Hematopoietic multipotent progenitor cell treated with erythropoietin and hydrocortisone succinate and interleukin-3 and kit ligand, for 8 days (in vitro differentiated cells): Measurements from ENCODE around the gene NKX2-3.

Source experiments
- DNase-seq: peaks from one replicate; pipeline ENCODE4 v3.0.0-alpha.2; 2015

NKX2-3 gene

DNA sequence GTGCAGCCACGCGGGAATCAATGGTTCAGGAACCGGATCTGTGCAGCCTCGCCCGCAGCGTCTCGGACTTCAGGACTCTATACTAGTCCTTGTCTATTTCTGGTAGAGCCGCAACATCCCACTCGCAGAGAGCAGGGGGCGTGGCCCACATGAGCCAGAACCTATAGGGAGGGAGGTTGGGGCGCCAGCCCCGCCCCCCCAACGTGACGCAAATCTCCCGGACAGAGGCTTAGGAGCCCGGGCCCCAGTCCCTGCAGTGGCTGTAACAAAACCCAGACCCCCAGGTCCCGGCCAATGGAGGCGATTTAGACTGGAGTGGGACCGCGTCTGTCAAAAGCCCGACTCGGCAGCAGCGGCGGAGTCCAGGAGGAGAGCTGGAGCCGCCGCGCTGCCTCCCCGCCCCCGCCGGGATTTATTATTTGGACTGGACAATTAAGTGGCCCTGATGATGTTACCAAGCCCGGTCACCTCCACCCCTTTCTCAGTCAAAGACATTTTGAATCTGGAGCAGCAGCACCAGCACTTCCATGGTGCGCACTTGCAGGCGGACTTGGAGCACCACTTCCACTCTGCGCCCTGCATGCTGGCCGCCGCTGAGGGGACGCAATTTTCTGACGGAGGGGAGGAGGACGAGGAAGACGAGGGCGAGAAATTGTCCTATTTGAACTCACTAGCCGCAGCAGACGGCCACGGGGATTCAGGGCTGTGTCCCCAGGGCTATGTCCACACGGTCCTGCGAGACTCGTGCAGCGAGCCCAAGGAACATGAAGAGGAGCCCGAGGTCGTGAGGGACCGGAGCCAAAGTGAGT, at the start of gene NKX2-3:
Gene NKX2-3 (plus strand): TSS at position 256 of the 809 bp plus-strand sequence. CDS start 190 bp downstream, at position 446.
- DNase-seq = peak; percentile 83

DNA sequence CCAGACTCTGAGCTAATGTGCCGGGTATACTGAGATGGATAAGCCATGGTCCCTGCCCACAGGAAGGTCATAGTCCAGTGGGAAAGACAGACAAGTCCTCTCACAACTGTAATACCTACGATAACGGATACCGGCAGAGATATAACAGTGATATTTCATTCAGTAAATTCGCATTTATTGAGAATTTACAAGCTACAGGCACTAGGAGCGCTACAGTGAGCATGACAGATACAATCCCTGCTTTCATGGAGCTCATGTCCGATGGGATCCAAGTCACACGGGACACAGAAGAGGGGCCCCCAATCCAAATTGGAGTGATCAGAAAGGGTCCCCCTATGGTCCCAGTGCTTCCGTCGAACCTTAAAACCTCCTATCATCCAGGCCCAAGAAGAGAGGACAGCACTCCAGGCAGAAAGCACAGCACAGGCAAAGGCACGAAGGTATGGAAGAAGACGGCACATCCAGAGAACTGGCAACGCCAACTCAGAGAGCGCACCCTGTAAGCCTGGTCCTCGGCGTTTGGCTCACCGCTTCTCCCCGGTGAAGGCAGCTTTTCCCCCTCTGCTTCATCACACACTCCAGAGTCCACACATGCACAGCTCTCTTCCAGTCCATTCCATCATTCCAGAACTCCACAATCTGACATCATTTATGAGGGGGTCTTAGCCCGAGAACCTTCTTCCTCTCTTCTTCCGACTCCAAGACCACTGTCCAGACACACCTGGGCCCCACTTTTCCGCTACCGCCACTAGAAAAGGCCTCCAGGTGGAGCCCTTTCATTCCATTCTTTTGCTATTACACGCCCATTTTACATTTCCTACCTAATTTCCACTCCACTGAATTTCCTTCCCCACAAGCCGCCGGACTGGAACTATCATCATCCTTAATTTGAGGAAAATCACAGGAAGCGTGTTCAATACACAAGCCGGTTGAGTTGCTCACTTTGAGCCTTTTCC, 47.8 kb upstream of the NKX2-3 start:
- DNase-seq = peak; percentile 8

DNA sequence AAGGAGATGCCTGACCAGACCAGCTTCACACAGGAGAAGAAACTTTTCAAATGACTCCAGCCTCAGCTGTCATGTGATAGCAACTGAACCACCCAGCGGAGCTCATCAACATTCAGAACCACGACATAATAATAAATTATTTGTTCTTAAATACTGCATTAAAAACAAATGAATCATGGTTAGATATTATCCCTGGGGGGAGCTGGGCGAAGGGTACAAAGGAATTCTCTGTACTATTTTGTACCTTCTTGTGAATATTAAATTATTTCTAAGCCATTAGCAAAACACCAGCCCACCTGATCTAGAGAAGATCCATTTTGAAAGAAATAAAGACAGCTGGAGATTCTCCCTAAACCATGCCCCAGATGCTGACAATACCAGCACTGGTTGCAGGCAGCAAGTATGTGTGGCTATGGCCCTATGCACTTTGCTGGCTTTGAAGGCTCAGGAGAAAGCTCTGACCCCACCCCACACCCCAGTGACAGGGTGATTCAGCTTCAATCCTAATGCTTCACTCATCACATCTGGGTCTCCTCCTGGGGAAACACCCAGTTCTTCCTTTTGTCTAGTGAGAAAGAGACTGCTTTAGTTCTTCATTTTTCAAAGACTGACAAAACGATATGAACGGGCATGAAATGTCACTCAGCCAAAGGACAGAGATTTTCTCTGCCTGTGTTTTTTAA, 45.5 kb upstream of the NKX2-3 start:
- DNase-seq = no peak

DNA sequence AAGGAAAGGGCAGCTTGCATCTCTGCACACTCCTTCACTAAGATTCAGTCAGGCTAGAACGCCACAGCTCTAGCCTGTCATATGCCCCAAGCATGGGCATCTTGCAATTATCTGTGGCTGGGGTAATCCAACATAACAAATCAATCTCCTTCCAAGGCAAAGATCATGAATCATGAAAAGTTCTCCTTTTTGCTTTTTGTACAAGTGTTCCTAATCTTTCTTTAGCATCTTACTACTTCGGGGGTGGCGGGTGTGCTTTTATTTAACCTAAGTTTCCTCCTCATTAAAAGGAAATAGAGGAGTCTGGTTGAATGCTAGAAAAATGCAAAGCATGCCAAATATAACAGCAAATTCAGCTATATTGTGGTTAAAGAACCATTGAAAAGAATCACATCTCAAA, 43.5 kb upstream of the NKX2-3 start:
- DNase-seq = no peak

DNA sequence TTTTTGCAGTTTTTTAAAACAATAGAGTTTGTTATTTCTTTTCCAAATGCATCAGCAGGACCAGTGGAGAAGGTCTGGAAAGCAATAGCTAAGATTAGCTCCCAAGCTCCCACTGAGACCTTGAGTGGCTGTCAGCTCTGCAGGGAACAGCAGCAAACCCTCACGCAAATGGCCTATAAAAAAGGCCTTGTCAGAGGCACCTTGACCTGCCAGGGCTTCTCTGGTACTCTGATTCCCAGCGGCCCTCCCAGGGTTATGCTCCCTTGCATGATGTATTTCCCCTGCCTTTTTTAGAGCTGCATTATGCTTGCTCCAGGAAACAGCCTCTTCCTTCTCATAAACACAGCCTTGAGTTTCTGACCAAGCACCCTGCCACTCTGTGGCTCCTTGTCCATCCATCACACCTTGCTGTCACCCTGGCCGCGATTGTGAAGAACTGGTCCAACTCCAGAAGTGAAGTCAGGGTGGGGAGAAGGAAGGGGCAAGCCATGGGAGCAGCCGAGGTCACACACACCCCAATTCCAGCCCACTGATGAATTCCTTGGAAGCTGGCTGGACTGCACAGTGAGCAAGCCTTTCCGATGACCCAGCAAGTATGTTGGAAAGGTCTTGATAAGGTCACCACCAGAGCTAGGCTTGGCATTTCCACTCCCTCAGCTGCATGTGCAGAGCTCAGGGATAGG, 35.3 kb upstream of the NKX2-3 start:
- DNase-seq = no peak

DNA sequence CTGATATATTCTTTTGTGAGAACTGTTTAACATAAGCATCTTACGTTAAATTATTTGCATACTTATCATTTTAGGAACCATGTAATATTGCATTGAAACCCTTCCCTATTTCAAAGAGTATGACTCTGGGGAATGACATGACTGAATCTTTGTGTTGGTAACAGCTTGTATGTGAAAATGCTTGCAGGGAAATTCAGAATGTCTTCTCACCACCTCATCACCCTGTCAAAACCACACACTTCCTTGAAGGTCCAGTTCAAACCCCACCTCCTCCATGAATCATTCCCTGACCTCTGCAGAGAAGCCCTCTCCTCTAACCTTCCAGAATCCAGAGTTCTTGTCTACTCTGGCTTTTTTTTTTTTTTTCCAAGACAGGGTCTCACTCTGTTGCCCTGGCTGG, 26.3 kb upstream of the NKX2-3 start:
- DNase-seq = no peak

DNA sequence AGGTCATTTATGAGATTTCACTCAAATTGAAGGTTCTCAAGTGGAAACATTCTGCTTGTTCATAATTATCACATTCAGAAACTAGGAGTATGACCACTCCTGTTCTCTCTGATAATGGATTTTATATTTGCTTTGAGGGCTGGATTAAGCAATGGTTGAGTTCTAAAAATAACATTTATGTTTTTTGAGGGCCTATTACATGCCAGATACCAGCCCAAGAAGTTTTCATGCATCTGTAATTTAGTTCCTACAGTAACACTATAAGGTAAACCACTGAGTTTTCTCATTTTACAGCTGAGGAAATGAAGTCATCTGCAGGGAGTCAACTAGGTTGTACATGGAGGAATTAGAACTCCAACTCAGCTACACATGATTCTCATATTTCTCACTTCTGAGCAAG, 25.5 kb upstream of the NKX2-3 start:
- DNase-seq = no peak

DNA sequence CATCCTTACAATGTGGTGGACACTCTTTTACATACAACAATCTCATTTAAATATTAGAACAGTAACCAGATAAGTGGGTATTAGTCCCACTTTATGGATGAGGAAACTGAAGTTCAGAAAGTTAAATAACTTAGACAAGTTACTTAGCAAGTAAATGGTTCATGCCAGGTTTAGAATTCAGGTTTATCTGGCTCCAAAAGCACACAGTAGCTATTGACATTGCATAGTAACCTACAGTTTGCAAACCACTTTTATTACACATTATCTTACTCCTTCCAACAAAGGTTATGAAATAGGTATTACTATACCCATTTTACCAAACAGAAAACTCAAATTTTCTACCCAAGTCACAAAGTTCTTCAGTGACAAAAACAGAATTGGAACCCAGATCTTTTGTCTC, 19.7 kb upstream of the NKX2-3 start:
- DNase-seq = no peak

DNA sequence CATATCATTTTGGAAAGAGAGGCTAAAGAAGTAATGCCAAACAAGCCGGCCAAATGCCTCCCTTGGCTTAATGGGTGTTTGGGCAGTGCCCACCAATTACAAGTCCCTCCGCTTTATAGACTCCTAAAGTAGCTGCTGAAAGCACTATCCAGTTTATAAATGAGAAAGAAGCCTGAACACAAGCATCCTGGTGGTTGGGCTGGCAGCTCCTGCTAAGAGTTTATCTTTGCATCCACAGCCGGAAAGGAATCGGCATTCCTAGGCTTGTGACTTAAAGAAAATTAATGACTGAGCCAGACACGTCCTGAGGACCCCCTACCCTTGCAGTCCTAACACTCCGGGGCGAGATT, 13.1 kb upstream of the NKX2-3 start:
- no peak for DNase-seq

DNA sequence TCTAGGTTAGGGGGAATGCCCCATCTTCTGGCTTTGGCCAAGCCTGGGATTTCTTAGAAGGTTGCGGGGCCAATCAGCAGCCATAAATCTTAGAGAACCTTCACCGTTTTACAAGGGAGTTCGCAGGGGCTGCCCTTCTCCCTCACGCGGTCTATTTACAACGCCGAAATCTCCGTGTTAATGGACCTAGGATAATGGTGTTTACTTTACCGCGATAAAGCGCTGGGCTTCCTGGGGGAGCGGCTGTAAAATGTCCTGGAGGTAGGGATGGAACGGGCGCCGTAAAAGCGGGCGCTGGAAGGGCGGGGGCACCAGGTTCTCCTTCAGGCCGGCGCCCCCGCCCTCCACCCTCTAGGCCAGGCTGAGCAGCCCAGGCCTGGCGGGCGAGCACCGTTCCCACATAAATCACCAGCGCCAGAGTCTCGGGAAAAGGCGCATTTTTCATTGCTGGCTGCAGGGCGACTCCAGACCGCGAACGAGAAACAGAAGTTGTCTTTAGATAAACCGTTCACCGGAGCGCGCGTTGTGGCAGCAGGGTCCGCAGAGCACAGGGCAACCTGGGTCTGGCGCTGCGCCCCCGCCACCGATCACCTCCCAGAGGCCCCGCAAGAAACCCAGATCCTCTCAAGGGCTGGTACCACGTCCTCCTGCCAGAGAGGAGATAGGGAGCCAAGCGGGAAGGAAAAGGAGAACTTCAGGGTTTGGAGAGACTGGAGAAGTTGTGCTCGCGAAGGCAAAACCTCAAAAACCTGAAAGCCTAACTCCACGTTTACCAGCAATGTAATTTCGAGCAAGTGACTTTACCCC, 12.5 kb upstream of the NKX2-3 start:
- peak; percentile 27 for DNase-seq

DNA sequence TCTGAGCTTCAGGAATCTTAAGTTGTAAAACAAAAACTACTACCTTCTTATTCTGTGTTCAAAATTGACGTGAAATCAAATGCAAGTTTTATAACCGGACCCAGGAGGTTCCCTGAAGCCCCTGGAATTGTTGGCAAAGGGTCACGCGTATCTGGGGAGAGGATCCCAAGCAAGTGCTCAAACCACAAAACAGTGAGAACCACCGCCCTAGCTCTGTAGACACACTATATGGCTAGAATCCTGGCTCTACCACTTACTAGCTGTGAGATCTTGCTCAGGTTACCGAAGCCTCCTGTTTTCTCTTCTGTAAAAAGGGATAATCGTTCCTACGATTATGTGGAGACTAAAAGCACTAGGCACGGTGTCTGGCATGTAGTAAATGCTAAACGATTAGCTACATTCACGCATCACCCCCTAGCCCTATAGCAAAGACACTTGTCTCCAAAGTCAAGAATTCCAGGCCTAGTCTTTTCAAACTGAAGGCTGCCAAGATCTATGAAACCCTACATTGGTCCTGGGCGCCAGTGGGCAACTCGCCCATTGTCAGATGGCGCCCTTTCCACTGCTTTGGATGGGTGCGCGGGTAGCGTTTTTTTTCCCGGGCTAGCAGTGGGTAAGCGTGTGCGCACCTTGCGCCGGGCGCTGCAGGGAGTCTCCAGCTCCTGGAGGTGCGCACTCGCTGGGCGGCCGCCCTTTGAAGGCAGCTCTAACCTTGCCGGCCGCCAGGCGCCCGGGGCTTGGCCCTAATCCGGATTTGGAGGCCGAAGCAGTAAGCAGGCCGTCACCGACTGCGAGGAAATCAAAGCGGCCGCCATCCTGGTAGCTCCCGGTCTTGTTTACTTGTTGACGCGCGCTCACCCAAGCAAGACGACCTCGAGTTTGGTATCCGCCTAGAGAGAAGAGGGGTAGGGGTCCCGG, 11.6 kb upstream of the NKX2-3 start:
- DNase-seq = peak; percentile 24

DNA sequence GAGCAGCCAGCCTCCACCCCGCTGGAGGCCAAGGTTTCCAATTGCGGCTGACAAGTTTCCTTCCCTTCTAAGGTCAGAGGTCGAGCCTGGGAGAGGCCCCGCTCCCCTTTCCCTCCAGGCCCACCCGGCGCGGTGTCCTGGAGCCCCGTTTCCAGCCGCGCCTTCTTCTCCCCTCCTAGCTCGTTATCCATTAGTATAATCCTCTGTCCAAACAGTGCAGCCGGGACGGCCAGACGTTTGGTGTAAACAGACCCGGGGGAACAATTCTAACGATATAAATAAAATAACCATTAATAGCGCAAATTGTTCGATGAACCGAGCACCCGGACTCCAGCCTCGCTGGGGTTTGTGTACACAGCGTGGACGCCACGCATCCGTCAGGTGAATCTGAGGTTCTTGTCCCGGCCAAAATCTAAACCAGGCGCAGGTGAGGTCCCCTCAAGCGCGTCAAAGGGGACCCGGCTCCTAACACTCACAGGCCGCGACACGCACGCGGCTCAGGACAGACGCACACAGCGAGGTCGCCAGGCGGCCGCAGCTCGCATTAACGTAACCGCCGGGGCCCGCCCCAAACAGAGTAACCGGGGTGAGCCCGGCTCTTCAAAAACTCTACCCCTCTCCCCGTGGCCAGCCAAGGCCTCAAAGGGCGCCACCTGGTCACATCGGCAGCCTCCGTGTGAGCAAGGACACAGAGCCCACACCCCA, 10.8 kb upstream of the NKX2-3 start:
- no peak for DNase-seq

DNA sequence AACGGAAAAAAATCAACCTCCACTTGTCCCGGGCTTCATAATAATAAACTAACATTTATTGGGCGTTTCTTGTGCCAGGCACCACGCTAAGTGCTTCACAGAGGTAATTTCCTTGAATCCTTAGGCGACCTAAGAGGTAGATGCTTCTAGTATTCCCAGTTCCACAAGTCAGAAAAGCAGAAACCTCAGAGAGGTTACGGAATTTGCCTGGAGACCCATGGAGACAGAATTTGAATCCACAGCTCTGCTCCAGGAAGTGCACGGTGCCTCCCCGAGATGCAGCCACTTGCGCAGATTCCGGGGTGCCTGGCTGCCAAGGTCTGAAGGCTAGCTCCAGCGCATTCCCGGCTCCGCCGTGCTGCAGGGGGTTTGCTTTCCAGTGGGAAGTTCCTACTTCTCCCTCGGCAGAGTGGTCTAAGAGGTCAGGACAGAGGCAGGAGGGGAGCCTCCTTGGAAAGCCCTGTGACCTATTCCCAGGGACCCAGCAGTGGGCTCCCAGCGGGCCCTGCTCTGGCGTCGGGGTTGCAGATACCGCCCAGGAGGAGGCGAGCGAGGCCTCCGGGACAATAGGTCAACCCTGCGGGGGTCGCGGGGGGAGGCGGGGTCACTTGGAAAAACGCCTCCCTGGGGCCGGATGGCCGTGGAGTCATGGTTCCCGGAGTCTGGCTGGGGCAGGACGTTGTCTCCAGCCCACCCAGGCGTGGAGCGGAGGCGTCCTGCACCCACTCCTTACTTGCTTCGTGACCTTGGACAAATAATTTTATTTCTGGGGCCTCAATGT, 10.1 kb upstream of the NKX2-3 start:
- DNase-seq = no peak

DNA sequence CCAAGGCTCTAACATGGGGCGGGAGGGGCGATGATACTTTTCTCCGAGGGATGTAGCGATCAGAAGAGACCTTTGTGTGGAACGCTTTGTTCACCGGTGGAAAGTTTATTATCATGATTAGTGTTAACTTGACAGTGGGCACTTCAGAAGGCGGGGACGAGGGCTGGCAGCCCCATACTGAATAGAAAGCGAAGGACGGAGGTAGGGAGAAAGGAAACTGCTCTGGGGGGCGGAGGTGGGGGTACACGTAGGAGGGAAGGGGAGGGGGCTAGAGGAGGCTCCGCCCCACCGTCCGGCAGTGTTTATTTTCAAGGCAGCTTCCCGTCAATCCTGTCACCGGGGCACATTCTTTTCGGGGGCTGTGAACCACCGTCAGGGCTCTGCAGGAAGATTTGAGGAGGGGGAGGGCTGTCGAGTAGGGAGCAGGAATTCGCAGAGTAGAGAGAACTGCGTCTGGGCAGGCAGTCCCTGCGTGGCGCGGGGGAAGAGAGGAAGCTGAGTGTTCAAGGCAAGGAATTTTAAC, 9.4 kb upstream of the NKX2-3 start:
- DNase-seq = no peak

DNA sequence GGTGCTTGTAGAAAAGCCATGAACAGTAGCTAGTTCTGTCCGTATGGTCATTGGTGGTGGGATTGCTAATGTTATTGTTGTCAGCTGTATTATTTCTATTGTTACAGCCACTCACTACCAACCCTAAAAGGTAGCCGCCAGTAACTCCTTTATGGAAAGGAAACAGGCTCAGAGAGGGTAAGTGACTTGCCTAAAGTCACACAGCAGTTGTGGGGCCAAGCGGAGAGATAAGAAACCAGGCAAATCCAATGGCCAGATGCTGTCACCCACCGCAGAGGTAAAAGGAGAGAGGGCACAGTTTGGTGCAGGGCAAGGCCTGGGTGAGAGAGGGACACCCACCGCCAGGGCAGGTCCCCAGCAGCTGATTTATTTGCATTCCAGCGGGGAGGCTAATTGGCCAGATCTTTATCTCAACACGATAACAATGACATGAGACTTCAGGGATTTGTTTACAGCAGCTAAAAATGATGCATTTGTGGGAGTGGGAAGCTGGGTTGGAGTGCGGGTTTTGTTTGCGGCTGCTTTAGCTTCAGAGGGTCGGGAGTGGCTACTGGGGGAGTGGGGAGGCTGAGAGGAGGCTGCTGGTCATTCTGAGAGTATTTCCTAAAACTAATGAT, 8.6 kb upstream of the NKX2-3 start:
- DNase-seq = no peak

DNA sequence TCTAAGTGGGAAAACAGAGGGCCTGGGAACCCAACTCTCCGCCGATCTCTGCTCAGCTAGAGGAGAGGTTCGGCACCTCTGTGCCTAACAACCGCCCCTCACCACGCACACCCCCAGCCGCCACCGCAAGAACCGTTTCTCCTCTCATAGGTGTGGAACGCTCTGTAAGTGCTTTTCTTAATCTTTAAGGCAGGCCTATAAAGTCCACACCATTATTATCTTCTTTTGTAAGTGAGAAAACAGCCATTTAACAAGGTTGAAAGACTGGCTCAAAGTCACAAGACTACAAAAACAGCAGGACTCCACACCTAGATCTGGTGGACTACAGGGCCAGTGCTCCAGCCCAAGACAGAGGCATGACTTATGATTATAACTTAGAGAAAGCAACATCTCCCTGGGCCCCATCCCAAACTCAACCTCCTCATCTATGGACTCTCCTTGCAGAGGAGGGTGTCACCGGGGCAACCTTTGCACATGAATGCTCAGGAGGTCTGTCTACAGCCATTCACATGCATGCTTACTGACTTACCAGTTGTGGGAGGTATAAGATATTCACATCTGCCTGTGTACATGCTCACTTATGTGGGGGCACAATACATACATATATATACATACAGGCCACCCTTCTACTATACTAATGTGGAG, 7.9 kb upstream of the NKX2-3 start:
- DNase-seq = no peak

DNA sequence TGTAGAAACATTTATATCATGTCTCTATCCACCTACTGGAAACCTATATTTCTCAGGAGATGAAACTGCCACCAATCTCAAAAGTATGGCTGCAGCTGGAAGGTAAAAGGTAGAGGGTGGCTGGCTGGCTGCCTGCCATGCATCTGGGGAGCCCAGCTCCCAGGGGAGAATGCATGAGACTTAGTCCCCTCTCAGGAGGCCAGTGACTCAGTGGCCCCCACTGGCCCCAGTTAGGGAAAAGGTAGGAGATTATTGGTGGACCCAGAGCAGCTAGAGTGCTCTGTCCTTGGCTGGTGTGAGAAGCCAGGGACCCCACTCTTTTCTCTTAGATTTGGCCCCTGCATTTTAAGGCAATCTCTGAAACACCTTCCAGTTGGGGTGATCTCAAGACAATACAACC, 6.8 kb upstream of the NKX2-3 start:
- DNase-seq = no peak

DNA sequence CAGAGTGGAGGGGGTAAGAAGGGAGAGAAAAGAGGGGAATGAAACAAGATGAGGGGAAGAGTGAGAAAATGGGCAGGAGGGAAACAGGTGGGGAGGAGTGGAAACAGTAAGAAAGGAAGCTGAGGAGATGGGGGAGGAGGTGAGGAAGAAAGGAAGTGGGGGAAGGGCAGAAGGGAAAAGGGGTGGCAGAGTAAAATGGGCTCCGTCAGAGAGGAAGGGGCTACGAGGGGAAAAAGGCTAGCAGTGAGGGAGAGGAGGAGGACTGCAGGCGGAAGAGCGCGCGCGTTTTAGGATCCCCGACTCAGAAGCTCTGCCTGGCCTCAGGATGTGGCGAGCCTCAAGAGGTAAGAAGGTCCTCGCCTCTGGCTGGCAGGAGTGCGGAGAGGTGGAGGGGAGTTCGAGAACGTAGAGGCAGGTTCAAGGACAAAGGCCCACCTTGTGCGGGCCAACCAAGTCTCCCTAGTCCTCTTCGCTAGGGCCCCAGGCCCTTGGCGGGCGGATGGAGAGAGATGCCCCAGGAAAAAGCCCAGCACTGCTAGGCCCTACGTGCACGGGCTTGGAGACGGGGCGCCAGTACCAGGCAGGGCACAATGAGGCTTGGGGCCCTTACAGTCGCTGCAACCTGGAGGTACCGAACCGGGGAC, 5.8 kb upstream of the NKX2-3 start:
- no peak for DNase-seq
